T follicular helper cell (primary cell): Measurements from ENCODE around the gene MARS1.

Experiments
- DNase-seq: peaks from one replicate; pipeline ENCODE4 v3.0.0-alpha.2; 2020; ENCODE audit warnings: low read depth

Gene MARS1

DNA sequence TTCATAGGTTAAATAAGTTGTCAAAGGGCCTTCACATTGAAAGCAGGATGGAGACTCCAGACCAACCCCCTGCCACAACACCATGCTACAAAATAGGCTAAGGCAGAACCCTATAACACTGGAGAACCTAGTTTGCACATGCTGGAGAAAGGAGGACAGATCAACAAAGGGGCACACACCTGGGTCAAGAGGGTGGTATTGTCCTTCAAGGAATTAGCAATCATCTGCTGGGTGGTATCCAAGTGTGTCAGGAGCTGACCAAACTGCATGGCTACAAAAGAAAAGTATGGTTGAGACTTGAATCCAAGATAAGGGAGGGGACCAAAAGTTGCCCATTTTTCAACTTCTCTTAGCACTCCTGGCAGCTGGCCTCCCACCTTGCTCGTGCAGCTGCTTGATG is 44.0 kb downstream of the MARS1 start:
- DNase-seq = no peak

DNA sequence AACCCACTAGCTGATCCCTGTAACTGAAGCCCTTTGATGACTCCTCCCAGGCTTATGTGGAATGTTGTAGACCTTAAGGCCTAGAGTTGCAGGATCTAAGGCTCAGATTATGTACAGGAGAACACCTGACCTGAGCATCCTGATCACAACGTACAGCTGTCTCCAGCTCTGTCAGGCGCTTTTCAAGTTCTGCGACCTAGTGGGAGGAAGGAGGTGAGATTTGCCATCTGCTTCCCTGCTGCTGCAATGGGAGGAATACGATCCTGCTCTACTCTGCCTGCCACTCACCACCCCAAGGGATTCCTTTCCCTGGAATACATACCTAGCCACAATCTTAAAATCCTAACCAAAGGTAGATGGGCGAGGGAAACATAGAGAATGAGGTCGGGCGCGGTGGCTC is 45.2 kb downstream of the MARS1 start:
- no peak for DNase-seq

DNA sequence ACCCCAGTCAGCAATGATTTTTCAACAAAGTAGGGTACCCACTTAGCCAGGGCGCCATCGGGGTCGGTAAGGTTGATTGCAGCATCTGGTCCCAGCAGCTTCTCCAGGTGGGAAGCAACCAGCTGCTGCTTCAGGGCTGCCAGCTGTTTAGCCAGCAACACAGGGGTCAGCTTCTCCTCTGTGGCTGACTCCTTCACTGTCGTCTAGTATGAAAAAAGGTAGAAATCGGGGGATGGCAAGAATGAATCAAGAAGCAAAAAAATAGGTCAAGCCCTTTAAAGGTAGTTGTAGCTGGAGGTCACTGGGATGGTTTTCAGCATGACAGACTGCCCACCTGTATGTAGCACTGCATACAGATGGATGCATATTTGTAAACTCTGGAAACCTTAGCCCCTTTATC is 46.4 kb downstream of the MARS1 start:
- no peak for DNase-seq

DNA sequence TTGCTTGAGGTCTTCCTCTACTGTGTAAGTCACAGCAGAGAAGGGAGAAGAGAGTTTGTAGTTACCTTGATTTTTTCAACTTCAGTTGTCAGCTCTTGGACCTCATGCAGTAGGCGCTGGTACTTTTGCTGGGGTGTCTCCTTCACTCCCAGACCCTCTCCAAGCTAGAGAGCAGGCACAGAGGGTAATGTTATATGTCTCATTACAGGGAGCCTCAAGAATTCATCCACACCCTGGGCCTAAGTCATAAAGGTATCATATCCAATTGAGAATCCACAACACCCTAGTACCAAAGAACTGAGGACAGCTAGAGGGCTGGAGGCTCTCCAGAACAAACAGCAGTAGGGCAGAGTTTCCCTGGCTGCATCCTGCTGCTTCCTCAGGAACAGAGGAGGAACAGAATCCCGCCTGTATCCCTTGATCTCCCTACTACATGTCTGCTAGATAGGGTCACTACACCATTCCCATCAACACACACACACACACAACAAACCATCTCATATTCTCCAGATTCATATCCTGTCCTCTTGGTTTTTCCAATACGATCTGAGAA is 47.2 kb downstream of the MARS1 start:
- no peak for DNase-seq

DNA sequence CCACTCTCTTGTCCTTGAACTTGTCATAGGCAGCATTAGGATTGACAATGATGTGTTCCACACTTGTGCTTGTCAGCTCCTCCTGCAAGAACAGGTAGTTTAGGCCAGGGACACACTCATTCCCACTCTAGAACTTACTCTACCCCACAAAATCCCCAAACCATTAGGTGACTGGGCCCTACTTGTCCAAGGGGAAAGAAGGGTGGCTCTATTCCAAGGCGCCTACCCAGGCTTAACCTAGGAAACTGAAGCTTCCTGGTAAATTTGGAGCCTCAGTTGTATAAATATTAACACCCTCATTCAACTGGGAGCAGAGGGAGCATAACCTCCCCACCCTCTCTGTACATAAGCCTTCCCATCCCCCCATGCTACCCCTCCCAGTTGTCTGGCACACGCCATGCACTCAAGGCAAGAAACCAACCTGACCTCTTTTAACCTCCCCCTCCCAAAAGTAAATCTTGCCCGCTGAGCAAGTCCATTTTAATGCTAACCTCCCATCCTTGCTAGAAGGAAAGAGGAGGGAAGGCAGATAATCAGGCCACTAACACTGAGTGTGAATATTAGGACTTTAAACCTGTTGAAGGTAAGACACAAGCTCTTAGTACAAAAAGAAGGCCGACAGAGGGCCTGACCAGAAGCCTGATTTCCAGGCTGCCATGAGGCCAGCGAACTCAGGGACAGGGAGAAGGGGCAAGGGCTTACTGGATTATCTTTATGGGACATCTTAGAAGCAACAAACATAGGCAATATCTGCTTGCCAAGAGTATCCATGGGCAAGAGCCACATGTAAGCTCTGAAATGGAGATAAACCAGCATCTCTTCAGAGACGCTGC is 48.1 kb downstream of the MARS1 start:
- no peak for DNase-seq

DNA sequence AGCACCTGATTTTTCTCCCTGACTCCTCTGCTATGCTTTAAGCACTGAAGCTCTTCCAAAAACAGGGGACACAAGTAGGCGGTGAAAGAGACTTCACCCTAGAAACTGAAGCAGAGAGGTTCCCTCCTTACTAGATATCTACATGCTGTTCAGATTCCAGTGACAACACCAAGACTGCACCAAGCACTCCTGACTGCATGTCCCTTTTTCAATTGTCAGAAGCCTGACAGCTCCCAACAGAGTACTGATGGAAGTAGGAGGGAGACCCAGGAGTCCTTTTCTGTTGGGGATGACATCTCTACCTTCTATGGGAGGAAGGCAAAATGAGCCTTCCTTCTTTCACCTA is 48.7 kb downstream of the MARS1 start:
- DNase-seq = no peak

DNA sequence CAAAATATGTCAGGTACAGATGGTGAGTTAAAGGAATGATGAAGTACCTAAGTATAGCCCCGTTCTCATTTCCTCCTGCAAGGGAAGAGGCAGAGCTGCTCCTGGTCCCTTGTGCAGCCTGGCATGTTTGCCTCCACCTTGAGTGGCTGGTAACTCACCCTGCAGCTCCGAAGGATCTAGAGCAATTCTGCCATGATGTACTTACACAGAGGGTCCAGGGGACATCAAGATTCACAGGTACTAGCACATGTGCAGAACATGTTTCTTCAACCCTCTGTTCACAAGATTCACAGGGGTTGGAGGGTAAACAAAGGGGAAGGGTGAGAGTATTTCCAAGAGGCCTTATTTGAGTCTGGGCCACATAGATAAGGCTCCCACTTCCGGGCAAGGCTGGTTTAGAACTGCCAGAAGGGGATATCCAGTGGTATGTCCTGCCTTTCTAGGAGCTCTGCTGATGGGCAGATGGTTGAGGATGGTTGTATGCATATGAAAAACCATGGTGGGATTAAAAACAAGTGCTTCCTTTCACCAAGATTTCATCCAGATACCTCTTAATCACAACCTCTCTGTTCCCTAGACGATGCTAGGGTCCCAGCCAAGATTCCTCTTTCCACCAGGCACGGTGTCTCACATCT is 51.4 kb downstream of the MARS1 start:
- no peak for DNase-seq

DNA sequence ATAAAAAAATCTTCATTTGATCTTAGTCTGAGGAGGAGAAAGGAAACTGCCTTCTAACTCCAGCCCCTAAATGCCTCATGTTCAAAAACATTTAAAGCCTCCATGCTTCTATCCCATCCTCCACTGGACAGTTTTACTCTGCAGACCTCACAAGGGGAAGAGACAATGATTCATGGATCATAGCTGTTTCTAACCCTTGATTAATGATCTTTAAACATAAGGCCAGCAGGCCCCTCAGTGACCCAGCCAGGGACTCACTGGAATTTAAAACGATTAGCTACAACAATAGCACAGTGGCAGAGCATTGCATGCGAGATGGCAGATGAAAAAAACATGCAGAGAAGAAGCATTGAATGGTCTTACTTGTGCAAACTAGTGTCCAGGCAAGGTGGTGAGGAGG is 53.1 kb downstream of the MARS1 start:
- DNase-seq = no peak

DNA sequence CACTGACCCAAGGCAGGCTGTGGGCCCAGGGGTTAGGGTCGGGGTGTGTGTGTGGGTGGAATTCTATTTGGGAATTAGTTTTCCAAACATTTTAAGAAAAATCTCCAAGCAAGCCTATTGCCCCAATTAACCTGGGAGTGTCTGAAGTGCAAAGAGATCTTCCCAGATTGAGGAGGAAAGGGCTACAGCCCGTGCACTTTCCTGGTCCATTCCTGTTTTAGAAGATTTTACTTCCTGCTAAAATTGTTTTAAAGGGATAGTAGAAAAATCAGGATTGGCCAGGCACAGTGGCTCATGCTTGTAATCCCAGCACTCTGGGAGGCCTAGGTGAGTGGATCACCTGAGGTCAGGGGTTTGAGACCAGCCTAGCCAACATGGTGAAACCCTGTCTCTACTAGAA is 53.8 kb downstream of the MARS1 start:
- DNase-seq = no peak

DNA sequence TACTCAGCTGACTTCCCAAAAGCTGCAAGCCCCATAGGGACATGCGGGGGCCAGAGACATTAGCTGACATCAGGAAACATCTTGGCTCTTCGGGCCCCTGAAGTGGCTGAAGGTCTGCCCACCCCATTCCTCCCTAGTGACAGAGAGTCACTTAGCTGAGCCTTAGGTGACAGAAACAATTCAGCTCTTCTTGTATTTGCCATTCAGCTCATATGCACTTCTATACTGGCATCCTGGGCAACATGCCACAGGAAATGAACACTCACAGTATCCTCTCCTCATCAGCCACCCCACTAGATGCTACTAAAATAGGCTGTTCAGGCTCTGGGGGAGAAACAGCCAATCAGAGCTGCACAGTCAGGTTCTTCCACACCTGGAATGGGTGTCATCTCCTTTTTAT is 55.7 kb downstream of the MARS1 start:
- DNase-seq = no peak

DNA sequence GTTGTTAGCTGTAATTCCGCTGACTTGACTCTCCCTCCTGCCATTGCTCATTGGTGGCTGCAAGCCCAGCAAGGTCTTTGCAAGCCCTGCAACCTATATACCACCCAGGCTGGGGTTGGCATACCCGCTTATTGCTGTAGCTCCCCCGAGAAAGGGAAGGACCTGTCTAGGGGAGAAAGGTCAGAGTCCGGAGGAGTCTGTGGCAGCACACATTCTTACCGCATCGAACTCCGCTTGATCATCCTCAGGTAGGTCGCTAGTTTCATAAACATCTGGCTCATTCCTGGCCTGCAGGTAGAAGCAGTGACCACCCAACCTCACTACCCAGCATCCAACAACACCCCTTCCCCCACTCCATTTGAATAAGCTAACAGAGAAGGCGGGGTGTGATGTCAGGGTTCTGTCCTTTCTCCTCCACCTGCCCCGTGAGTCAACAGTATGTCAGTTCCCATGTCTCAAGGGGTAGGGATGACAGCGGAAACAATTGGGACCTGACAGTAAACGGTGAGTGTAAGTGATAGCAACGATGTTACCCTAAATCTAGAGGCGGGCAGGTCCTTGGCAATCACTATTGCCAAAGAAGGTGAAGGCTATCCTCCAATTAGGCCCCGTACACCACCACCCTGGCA is 58.1 kb downstream of the MARS1 start:
- no peak for DNase-seq

DNA sequence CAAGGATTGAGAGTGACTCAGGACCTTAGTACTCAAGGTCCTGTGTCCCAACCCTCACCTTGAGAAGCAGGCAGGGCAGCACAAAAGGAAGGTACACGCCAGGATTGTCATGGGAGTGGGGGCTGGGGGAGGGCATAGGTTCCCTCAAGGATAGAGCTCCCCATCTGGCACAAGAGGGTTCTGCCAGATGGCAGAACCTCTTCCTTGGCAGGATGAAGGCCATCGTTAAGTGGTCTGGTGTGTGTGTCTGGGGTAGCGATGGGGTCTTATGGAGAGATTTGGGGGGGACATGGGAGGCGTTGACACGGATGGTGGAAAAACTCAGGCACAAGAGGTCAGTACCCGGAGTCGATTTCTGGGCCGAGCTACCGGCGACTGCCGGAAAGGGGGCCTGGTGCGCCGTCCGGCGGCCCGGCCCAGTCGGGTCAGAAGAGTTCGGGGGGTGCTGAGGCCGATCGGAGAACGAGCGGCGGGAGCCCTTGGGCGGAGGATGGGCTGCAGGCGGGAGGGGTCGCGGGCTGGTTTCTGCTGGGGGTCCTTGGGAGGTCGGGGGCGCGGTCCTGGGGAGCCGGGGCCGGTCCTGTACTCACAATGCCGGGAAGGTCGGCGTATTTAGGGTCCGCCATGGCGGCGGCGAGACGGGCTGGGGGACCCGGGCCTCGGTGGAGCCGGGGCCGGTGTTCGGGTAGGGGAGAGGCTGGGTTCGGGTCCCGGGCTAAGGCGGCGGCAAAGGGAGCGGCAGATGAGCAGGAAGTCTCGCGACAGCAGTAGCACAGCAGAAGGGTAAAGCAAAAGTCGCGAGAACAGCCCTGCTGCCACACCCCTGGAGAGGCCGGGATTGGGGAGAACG is 58.8 kb downstream of the MARS1 start, which contains the start of gene DCTN2:
DCTN2 (minus strand) TSS at position 755 of the 850 bp plus-strand sequence; CDS start at position 626, 129 bp downstream.
- peak; percentile 89 for DNase-seq

DNA sequence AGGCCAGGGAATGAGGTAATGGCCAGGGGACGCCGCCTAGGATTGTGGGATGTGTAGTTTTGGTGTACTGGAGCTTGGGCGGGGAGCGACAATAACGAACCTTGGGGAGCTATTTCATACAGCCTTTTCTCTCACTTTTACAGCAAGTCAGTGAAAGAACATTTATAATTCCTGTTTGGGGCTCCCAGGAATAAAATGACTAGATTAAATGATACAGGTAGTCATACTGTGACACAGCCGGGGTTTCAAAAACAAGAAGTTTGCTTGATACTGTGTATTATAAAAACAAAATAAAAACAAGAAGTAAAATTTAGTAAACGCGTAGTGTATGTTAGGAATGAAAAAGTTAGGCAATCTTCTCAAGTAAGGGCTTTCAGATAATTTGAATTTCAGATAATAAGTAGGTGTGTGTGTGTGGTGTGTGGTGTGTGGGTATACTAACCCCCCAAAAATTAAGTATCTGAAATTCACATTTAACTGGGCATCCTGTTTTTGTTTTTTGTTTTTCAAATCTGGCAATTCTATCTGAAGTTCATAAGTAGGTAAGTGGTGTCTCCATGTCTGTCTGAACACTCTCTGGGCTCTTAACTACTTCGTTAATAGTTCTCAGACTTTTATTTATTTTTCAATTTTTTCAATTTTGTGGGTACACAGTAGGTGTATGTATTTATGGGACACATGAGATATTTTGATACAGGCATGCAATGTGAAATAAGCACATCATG is 59.6 kb downstream of the MARS1 start:
- DNase-seq = no peak

DNA sequence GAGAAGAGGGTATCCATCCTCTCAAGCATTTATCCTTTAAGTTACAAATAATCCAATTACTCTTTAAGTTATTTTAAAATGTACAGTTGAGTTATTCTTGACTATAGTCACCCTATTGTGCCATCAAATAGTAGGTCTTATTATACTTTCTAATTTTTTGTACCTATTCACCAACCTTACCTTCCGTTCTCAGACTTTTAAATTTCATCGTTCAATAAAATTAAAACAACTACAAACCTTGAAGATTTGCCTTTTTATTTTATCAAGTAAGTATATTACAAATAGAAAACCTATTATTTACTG is 60.1 kb downstream of the MARS1 start:
- no peak for DNase-seq

DNA sequence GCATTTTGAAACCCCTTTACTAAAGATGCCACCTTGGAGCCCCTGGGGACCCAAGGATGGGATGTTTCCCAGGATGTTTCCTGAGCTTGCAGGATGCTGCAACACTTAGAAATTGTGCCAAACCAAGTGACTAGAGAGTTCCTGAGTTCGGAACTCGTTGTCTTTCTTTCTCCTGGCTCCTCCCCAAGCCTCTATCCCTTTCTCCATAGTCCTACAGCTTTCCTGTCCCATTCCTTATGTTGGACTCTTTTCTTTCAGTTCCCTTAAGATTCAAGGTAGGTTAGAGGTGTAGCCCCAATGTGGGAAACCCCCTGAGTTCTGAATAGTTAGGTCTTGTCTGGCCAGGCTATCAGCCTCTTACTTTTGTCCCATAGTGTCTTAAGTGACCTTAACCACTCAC is 60.6 kb downstream of the MARS1 start:
- DNase-seq = no peak

DNA sequence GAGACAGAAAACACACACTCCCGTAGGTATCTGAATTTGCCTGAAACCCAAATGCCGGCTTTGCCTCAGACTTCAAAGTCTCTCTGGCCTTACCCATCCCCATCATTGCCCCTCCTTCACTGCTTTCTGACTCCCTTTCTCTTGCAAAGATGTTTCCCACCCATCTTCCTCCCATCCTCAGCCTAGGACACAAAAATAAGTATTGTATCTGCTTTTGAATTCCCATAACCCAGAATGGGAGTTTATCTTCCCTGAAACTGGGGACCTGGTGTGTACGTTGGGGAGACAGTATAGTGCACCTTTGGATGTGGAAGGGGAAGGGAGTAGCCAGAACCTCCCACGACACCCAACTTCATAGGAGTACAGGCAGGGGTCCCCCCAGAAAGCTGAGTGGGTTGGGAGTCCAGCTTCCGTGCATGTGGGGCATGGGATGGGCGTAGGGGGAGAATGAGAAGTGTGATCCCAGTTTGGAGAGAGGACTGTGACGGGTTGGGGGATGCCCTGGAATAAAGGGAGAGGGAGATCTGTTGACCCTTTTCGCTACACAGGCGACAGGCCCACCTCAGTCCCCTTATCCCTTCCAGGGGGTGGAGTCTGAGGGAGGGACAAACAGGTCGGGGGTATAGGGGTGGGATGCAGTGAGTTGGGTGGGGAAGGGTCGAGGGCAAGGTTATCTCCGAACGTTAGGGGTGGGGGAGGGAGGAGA is 61.5 kb downstream of the MARS1 start:
- DNase-seq = no peak

DNA sequence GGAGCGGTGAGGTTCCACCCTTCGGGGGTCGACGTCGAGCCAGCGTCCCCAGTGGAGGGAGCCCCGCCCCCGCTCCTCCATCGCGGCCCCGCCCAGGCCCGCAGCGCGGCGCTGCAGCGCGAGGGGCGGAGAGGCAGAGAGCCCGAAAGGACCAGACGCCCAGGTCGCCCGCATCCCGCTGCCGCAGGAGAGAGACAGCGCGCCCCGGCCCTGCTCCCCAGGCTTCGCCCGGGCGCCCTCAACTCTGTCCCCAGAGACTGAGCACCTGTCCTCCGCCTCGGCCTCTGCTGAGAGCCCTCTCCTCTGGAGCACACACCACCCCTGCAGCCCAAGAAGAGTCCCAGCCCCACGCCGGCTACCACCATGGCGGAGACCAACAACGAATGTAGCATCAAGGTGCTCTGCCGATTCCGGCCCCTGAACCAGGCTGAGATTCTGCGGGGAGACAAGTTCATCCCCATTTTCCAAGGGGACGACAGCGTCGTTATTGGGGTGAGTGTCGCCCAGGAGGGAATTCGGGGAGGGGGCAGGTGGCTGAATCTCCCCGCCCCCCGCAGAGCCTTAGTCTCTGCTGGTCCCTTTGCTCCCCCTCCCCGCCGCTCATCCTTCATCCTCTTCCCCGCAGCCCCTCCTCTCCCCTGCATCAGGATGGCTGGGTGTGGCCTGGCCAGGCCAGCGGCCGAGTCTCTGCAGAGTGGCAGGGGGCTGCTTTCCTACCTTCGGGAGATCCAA is 62.2 kb downstream of the MARS1 start, which contains the start of gene KIF5A:
KIF5A (plus strand) TSS at position 136 of the 732 bp plus-strand sequence; CDS start at position 364, 228 bp downstream.
- peak; percentile 38 for DNase-seq

DNA sequence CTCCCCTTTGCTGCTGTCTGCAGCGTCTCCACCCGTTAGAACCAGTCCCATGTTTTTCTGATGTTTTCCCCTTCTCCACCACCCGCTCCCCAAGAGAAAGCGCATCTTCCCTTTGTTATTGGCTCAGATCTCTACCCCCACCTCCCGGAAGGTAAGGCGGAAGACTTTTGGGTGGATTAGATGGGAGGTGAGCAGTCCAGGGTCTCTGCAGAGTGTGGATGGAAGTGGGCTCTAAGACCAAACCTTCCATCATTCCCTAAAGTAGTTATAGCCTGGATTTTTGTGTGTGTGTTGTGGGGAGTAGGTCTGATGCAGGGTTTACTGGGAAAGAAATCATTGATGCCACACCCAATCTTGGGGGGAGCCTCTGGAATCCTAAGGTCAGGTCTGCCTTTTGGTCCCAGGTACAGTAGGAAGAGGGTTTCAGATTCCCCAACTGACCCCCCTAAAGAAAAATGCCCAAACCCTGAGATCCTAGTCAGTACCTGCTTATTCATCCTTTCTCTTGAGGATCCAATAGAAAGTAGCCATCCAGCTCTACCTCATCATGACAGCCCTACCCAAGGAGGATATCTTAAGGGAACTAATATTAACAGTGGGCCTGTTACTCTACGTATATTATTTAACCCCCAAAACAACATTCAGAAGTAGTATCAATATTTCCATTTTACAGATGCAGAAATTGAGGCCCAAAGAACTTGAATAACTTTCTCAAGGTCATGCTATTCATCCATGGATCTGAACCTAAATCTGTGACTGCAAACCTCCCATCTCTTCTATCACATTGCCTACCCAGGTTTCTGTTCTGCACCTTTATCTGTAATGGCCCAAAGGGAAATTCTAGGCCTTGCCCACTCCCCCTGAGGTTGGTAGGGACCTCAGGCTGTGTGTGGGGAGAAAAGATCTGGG is 63.0 kb downstream of the MARS1 start:
- DNase-seq = no peak
